ENCODE data around the gene SLC2A4RG. TPM values are rescaled to one million over a fixed set of nuclear protein-coding genes. Genes with fewer than 3 reads are reported as not detected.

Gene SLC2A4RG, protein sequence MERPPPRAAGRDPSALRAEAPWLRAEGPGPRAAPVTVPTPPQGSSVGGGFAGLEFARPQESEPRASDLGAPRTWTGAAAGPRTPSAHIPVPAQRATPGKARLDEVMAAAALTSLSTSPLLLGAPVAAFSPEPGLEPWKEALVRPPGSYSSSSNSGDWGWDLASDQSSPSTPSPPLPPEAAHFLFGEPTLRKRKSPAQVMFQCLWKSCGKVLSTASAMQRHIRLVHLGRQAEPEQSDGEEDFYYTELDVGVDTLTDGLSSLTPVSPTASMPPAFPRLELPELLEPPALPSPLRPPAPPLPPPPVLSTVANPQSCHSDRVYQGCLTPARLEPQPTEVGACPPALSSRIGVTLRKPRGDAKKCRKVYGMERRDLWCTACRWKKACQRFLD
- total RNA-seq = 10 to 100 TPM; 26.3 to 50.2 (median 47.7) TPM

DNA sequence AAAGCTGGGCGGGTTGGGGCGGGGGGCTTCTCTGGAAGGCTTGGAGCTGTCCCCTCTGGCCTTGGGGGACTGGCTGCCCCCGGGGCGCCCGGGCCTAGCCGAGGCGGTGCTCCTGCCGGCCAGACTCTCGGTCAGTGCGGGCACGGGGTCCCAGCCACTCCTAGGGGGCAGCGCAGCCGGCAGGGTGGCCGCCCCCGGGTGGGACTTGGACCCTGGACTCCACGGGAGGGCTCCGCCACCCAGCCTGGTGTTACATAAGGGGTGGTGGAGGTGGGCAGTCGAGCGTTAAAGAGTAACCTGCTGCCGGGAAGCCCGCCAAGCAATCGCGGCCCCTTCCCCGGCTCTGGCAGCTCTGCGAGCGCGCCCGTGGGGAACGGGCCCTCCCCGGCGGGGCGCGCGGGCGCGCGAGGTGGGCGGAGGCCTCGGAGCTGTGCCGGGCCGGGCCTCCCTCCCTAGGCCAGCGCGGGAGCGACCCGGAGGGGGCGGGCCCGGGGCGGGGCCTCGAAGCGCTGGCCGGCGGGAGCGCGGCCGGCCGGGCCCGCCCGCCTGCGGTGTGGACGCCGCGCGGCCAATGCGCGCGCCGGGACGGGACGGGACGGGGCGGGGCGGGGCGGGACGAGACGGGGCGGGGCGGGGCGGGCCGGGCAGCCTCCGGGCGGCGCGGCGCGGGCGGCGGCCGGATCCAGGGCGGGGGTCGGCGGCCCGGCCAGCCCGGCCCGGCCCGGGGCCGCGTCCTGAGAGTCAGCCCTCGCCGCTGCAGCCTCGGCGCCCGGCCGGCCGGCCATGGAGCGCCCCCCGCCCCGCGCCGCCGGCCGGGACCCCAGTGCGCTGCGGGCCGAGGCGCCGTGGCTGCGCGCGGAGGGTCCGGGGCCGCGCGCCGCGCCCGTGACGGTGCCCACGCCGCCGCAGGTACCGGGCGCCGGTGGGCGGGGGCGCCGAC, at the start of gene SLC2A4RG:
SLC2A4RG (plus strand) TSS at position 647 of the 940 bp plus-strand sequence; CDS start at position 784, 137 bp downstream.
- intact Hi-C loops (cut with DNase I; ENCODE audit: low total_unique reads) (no loop called here), in situ Hi-C loops (cut with MboI; ENCODE audit: low pct_ligation_motif_present in 1 of 4, low pct_unique_long_range_greater_than_20kb in 1 of 4, low sequenced_read_pairs in 3 of 4) (no loop called here)
- Histone ChIP-seq H3K4me1 (peaks cover 39 to 56% (median 48%) of the 10 kb centered on the region in 4 donors), H3K36me3 (no peaks in the 10 kb centered on the region), H3K27me3 (no peaks in the 10 kb centered on the region), H3K27ac (peak within 1 kb of the TSS; percentile 89 to 98 (median 92)), H3K4me3 (peak within 1 kb of the TSS; percentile 37 to 72 (median 53)), H3K9me3 (no peaks in the 10 kb centered on the region)
- DNase-seq = peak; percentile 87
- no peak for TF ChIP-seq POLR2AphosphoS5 (IDR thresholded peaks at IDR 0.05)
- TF ChIP-seq POLR2A (IDR thresholded peaks at IDR 0.05) = peak; percentile 3
- no peak for TF ChIP-seq EP300 (IDR thresholded peaks at IDR 0.05; ENCODE audit: low read depth)
- WGBS, 2 donors (ENCODE audit: low coverage in 1 of 2) = 2% methylated on average over 20 of the region's 136 CpGs; no CpG with 5 or more reads in 1 of the 2 donors

DNA sequence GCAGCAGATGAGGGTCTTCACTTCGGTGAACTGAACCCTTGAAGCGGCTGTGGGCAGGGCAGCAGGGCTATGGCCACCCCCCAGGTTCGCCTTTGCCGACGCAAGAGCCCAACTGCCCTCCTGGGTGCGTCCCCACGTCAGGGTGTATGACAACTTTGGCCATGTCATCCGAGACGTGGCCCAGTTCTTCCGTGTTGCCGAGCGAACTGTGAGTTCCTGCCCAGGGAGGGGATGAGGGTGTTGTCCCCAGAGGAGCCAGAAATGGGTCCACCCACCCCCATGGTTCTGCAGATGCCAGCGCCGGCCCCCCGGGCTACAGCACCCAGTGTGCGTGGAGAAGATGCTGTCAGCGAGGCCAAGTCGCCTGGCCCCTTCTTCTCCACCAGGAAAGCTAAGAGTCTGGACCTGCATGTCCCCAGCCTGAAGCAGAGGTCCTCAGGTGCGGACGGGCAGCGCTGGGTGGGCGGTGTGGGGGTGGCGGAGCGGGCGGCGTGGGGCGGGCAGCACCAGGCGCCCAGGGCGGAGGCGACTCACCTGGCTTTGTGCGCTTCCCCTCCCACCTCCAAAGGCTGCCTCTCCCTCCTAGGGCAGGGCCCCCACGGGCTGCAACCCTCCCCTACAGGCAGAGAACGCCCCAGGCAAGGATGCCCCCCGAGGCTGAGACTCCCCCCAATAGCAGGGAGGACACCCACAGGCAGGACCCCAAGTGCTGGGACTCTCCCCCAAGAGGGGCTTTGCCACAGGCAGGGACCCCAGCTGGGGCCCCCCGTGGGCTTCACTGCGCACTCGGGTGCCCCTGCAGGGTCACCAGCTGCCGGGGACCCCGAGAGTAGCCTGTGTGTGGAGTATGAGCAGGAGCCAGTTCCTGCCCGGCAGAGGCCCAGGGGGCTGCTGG, 49.3 kb upstream of the SLC2A4RG start:
- no peak for DNase-seq
- H3K4me1 ChIP-seq = peaks cover 24 to 61% (median 53%) of the 10 kb centered on the region in 4 donors
- 65% methylated on average over 31 of the region's 40 CpGs; no CpG with 5 or more reads in 1 of the 2 donors for WGBS, 2 donors (ENCODE audit: low coverage in 1 of 2)
- H3K4me3 ChIP-seq = no peak overlapping the region
- H3K36me3 ChIP-seq = no peaks in the 10 kb centered on the region
- H3K9me3 ChIP-seq = no peaks in the 10 kb centered on the region
- intact Hi-C loops (cut with DNase I; ENCODE audit: low total_unique reads) = no loop called here
- in situ Hi-C loops (cut with MboI; ENCODE audit: low pct_ligation_motif_present in 1 of 4, low pct_unique_long_range_greater_than_20kb in 1 of 4, low sequenced_read_pairs in 3 of 4) = no loop called here
- no peak for TF ChIP-seq POLR2AphosphoS5 (IDR thresholded peaks at IDR 0.05)
- TF ChIP-seq, protein P1, sequence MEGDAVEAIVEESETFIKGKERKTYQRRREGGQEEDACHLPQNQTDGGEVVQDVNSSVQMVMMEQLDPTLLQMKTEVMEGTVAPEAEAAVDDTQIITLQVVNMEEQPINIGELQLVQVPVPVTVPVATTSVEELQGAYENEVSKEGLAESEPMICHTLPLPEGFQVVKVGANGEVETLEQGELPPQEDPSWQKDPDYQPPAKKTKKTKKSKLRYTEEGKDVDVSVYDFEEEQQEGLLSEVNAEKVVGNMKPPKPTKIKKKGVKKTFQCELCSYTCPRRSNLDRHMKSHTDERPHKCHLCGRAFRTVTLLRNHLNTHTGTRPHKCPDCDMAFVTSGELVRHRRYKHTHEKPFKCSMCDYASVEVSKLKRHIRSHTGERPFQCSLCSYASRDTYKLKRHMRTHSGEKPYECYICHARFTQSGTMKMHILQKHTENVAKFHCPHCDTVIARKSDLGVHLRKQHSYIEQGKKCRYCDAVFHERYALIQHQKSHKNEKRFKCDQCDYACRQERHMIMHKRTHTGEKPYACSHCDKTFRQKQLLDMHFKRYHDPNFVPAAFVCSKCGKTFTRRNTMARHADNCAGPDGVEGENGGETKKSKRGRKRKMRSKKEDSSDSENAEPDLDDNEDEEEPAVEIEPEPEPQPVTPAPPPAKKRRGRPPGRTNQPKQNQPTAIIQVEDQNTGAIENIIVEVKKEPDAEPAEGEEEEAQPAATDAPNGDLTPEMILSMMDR (IDR thresholded peaks at IDR 0.05) = no peak
- no peak for TF ChIP-seq POLR2A (IDR thresholded peaks at IDR 0.05)
- no peaks in the 10 kb centered on the region for H3K27me3 ChIP-seq
- peak overlapping the region in 1 of 4 donors; percentile 19 for H3K27ac ChIP-seq

DNA sequence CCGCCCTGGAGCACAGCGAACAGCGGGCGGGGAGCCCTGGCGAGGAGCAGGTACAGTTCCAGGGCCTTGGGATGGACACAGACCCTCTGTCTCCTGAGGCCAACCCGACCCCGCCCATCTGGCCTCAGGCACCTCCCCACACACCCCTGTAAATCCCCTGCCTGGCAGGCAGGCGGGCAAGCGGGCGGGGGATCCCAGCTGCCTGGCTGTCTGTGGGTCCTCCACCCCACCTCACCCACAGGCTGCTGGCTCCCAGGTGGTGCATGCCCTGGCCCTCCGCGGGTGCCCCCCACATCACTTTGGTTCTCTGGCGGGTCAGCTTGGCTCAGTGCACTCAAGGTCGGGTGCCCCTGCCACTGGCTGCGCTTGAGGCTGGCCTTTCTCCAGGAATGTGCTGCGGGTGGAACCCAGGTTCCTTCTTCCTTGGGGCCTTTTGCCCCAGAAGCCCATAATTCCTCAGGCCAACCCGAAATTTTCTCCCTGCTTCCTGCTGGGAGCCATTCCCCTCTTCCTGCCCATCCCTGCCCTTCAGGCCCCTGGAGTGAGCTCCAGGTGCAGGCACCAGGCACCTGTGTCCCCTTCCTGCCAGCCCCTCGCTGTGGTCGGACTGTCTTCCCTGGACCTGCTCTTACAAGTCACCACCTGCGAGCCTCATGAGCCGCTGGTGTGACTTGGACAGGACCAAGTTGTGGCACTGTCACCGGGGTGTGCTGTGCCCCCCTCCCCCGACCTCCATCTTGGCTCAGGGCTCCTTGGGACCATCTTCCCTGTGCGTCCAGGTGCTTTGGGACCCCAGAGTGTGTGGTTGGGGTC, 48.5 kb upstream of the SLC2A4RG start:
- no peaks in the 10 kb centered on the region for H3K9me3 ChIP-seq
- no peak for DNase-seq
- intact Hi-C loops (cut with DNase I; ENCODE audit: low total_unique reads) = no loop called here
- in situ Hi-C loops (cut with MboI; ENCODE audit: low pct_ligation_motif_present in 1 of 4, low pct_unique_long_range_greater_than_20kb in 1 of 4, low sequenced_read_pairs in 3 of 4) = no loop called here
- H3K4me1 ChIP-seq = peaks cover 25 to 61% (median 54%) of the 10 kb centered on the region in 4 donors
- H3K36me3 ChIP-seq = no peaks in the 10 kb centered on the region
- no peaks in the 10 kb centered on the region for H3K27me3 ChIP-seq
- 71% methylated on average over 24 of the region's 24 CpGs; no CpG with 5 or more reads in 1 of the 2 donors for WGBS, 2 donors (ENCODE audit: low coverage in 1 of 2)
- no peak overlapping the region for H3K4me3 ChIP-seq
- H3K27ac ChIP-seq = peak overlapping the region in 3 of 4 donors; percentile 11 to 24 (median 19)
- TF ChIP-seq POLR2A (IDR thresholded peaks at IDR 0.05) (peak; percentile 26), POLR2AphosphoS5 (IDR thresholded peaks at IDR 0.05) (peak in 1 of 3 donors; percentile 15)
- TF ChIP-seq, protein P1 (IDR thresholded peaks at IDR 0.05) = no peak
